HG03039 (cell line): Measurements from ENCODE around the gene PEX11A.

ENCODE experiments used
- ATAC-seq: cut with Tn5 transposase; IDR thresholded peaks from one replicate; pipeline ENCODE4 v1.9.1; 2021; ENCODE audit warnings: mild to moderate bottlenecking, moderate library complexity; ENCODE audit not compliant: unreplicated experiment

The PEX11A gene

DNA sequence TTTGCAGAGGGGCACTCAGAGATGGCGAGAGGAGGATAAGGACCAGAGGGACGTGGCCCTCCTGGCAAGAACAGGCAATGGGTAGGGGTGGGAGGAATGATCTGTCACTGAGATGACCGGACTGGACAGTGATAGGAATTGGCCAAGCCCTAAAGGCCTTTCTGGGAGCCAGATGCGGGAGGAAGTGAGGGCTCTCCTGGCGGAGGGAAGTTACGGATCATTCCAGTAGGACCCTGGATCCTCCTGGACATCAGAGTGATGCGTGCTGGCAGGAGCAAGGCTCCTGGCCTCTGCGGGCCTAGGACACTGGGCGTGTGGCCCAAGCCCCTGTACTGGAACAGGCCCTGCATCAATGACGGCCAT, 58.7 kb downstream of the PEX11A start:
- no peak for ATAC-seq
